Naive B cell (primary cell): ENCODE results near the gene NEU1. TPM values are rescaled to one million over a fixed set of nuclear protein-coding genes. Genes with fewer than 3 reads are reported as not detected.
"Not testable (repeated sequence)": the region's sequence is repeated elsewhere in the genome, so short reads cannot be mapped to it uniquely, and the experiment has no call there.

ENCODE experiments used
- ATAC-seq, 2 donors: fragments of 150-1000 bp; cut with Tn5 transposase; 2 replicates each; pipeline ENCODE4 v1.10.0; 2021; ENCODE audit warnings: low read depth in 2 of 2, mild to moderate bottlenecking in 2 of 2, moderate library complexity in 2 of 2
- DNase-seq: peaks from one replicate; pipeline ENCODE4 v3.0.0; 2022
- H3K27ac Mint-ChIP-seq, 6 donors: one replicate each; pipeline ENCODE4 v1.8.0; 2020 to 2022; ENCODE audit warnings: mild to moderate bottlenecking in 6 of 6, mixed read lengths in 6 of 6, moderate library complexity in 5 of 6, inconsistent platforms in 2 of 6
- H3K27me3 Mint-ChIP-seq, 3 donors: one replicate each; pipeline ENCODE4 v1.8.0; 2021 to 2022; ENCODE audit warnings: mixed read lengths in 3 of 3, mild to moderate bottlenecking in 1 of 3
- H3K36me3 Mint-ChIP-seq, 2 donors: one replicate each; pipeline ENCODE4 v1.8.0; 2020 to 2022; ENCODE audit warnings: mixed read lengths in 2 of 2, inconsistent platforms in 1 of 2, mild to moderate bottlenecking in 1 of 2
- H3K4me1 Mint-ChIP-seq, 3 donors: one replicate each; pipeline ENCODE4 v1.8.0; 2020 to 2022; ENCODE audit warnings: mixed read lengths in 3 of 3, inconsistent platforms in 1 of 3, mild to moderate bottlenecking in 1 of 3, moderate library complexity in 1 of 3
- H3K4me3 Mint-ChIP-seq, 8 donors: one replicate each; pipeline ENCODE4 v1.8.0; 2020 to 2022; ENCODE audit warnings: mild to moderate bottlenecking in 8 of 8, mixed read lengths in 8 of 8, moderate library complexity in 8 of 8, inconsistent platforms in 2 of 8
- H3K9me3 Mint-ChIP-seq, 7 donors: one replicate each; pipeline ENCODE4 v1.8.0; 2020 to 2022; ENCODE audit warnings: mixed read lengths in 7 of 7, mild to moderate bottlenecking in 5 of 7, inconsistent platforms in 2 of 7, moderate library complexity in 1 of 7
- polyA plus RNA-seq, 6 donors: library from polyadenylated mRNA; unstranded; fragments of 300-500 nt; fragmentation: Illumina TruSeq; gene quantifications; one replicate each; pipeline ENCODE4 v1.2.3, GENCODE V29; 2021; ENCODE audit warnings: low read depth in 6 of 6

Gene NEU1
- polyA plus RNA-seq, 6 donors from 2014 or later = 10.9 to 19.5 (median 18.2) TPM

- ATAC-seq, H3K36me3 Mint-ChIP-seq, DNase-seq, H3K9me3 Mint-ChIP-seq, H3K27me3 Mint-ChIP-seq: not testable (repeated sequence)
- Mint-ChIP-seq H3K4me1 (peaks cover 12 to 18% (median 15%) of the 10 kb centered on the region in 3 donors), H3K4me3 (peak overlapping the region in 2 of 8 donors; percentile 13 to 69), H3K27ac (peak overlapping the region in 1 of 6 donors; percentile 54)
These were observed 54.0 kb downstream of the NEU1 start for GRCh38 chr6:31808599-31808998.

Other genes starting within 250 kb of the NEU1 start
- gene AIF1, start 247.6 kb downstream of the NEU1 start, polyA plus RNA-seq = 10 to 100 TPM in 1 of 6 donors, 1 to 10 TPM in 4, under 1 TPM in 1; 0.50 to 14.4 (median 3.5) TPM
- gene PRRC2A, start 242.1 kb downstream of the NEU1 start, polyA plus RNA-seq = 10 to 100 TPM in 1 of 6 donors, 1 to 10 TPM in 4, under 1 TPM in 1; 0.70 to 11.3 (median 6.3) TPM
- gene BAG6, start 210.2 kb downstream of the NEU1 start, polyA plus RNA-seq = 10 to 100 TPM; 20.1 to 27.0 (median 24.2) TPM
- 10 to 100 TPM in 4 of 6 donors, 1 to 10 TPM in 2; 7.6 to 19.6 (median 13.7) TPM for gene APOM, start 206.9 kb downstream of the NEU1 start, polyA plus RNA-seq
- gene C6orf47, start 202.0 kb downstream of the NEU1 start, polyA plus RNA-seq = 10 to 100 TPM; 16.8 to 39.9 (median 28.4) TPM
- 10 to 100 TPM; 18.5 to 27.8 (median 23.5) TPM for gene GPANK1, start 197.8 kb downstream of the NEU1 start, polyA plus RNA-seq
- gene CSNK2B, start 196.7 kb downstream of the NEU1 start, polyA plus RNA-seq = 100 to 1,000 TPM; 279 to 299 (median 286) TPM
- under 1 TPM in 3 of 6 donors, not detected in 3; 0.23 to 0.87 (median 0.50) TPM for gene LY6G5B, start 192.8 kb downstream of the NEU1 start, polyA plus RNA-seq
- gene LY6G5C, start 181.8 kb downstream of the NEU1 start, polyA plus RNA-seq = 1 to 10 TPM in 1 of 6 donors, under 1 TPM in 3, not detected in 2; 0.48 to 1.6 (median 0.92) TPM
- 10 to 100 TPM; 27.3 to 45.3 (median 33.4) TPM for gene ABHD16A, start 159.5 kb downstream of the NEU1 start, polyA plus RNA-seq
- 1 to 10 TPM in 1 of 6 donors, under 1 TPM in 2, not detected in 3; 0.60 to 1.8 (median 0.75) TPM for gene LY6G6F, start 156.0 kb downstream of the NEU1 start, polyA plus RNA-seq
- not detected for gene LY6G6D, start 147.5 kb downstream of the NEU1 start, polyA plus RNA-seq
- gene LY6G6C, start 141.1 kb downstream of the NEU1 start, polyA plus RNA-seq = not detected
- gene MPIG6B, start 139.4 kb downstream of the NEU1 start, polyA plus RNA-seq = 1 to 10 TPM in 5 of 6 donors, not detected in 1; 3.0 to 5.1 (median 3.7) TPM
- gene DDAH2, start 133.5 kb downstream of the NEU1 start, polyA plus RNA-seq = 10 to 100 TPM; 57.1 to 87.6 (median 82.1) TPM
- gene CLIC1, start 126.3 kb downstream of the NEU1 start, polyA plus RNA-seq = 100 to 1,000 TPM; 536 to 743 (median 628) TPM
- gene MSH5, start 122.8 kb downstream of the NEU1 start, polyA plus RNA-seq = 1 to 10 TPM in 5 of 6 donors, not detected in 1; 1.9 to 9.3 (median 2.6) TPM
- under 1 TPM in 1 of 6 donors, not detected in 5; 0.96 TPM for gene SAPCD1, start 100.2 kb downstream of the NEU1 start, polyA plus RNA-seq
- under 1 TPM in 2 of 6 donors, not detected in 4; 0.13 to 0.29 TPM for gene VWA7, start 85.5 kb downstream of the NEU1 start, polyA plus RNA-seq
- 10 to 100 TPM; 42.2 to 70.6 (median 50.3) TPM for gene VARS1, start 67.1 kb downstream of the NEU1 start, polyA plus RNA-seq
- 100 to 1,000 TPM in 1 of 6 donors, 10 to 100 TPM in 5; 75.4 to 107 (median 92.4) TPM for gene LSM2, start 55.9 kb downstream of the NEU1 start, polyA plus RNA-seq
- gene HSPA1L, start 47.5 kb downstream of the NEU1 start, polyA plus RNA-seq = 1 to 10 TPM in 1 of 6 donors, under 1 TPM in 4, not detected in 1; 0.45 to 1.4 (median 0.71) TPM
- 10 to 100 TPM in 2 of 6 donors, 1 to 10 TPM in 3, under 1 TPM in 1; 0.23 to 12.1 (median 7.9) TPM for gene HSPA1A, start 47.3 kb downstream of the NEU1 start, polyA plus RNA-seq
- gene HSPA1B, start 35.1 kb downstream of the NEU1 start, polyA plus RNA-seq = 1 to 10 TPM; 1.1 to 2.8 (median 1.8) TPM
- not detected for gene SLC44A4, start 16.2 kb upstream of the NEU1 start, polyA plus RNA-seq
- gene EHMT2, start 34.9 kb upstream of the NEU1 start, polyA plus RNA-seq = 10 to 100 TPM; 29.9 to 50.7 (median 35.9) TPM
- under 1 TPM in 1 of 6 donors, not detected in 5; 0.20 TPM for gene ZBTB12, start 39.3 kb upstream of the NEU1 start, polyA plus RNA-seq
- under 1 TPM in 1 of 6 donors, not detected in 5; 0.31 TPM for gene C2, start 64.9 kb upstream of the NEU1 start, polyA plus RNA-seq
- gene CFB, start 83.3 kb upstream of the NEU1 start, polyA plus RNA-seq = 1 to 10 TPM in 3 of 6 donors, under 1 TPM in 1, not detected in 2; 0.68 to 1.6 (median 1.1) TPM
- gene NELFE, start 96.2 kb upstream of the NEU1 start, polyA plus RNA-seq = 100 to 1,000 TPM in 1 of 6 donors, 10 to 100 TPM in 5; 59.1 to 104 (median 65.3) TPM
- 10 to 100 TPM; 10.7 to 21.0 (median 18.1) TPM for gene SKIC2, start 96.4 kb upstream of the NEU1 start, polyA plus RNA-seq
- gene DXO, start 109.3 kb upstream of the NEU1 start, polyA plus RNA-seq = 10 to 100 TPM; 15.5 to 24.0 (median 20.5) TPM
- under 1 TPM in 3 of 6 donors, not detected in 3; 0.27 to 0.54 (median 0.29) TPM for gene C4A, start 119.2 kb upstream of the NEU1 start, polyA plus RNA-seq
- gene C4B, start 152.0 kb upstream of the NEU1 start, polyA plus RNA-seq = 1 to 10 TPM in 1 of 6 donors, under 1 TPM in 1, not detected in 4; 0.60 to 1.0 TPM
- gene CYP21A2, start 175.6 kb upstream of the NEU1 start, polyA plus RNA-seq = not detected
- gene TNXB, start 246.5 kb upstream of the NEU1 start, polyA plus RNA-seq = under 1 TPM in 2 of 6 donors, not detected in 4; 0.23 to 0.44 TPM